Activated CD4-positive, alpha-beta T cell treated with anti-CD3 and anti-CD28 coated beads, Interleukin-2, amount 50 U/mL, for 16 hours (primary cell): ENCODE results near the gene RTCB.
A peak's percentile ranks its signal among the peaks of the same experiment; 100 is the strongest.

ENCODE experiments used
- DNase-seq: peaks from one replicate; pipeline ENCODE4 v3.0.0-alpha.2; 2020

Gene RTCB

GRCh38 chr22:32411829-32412592, at the start of gene RTCB:
Gene RTCB (minus strand): TSS chr22:32412247. CDS start chr22:32412156, 91 bp downstream.
- DNase-seq: peak; percentile 94

- no peak for DNase-seq
Measured at GRCh38 chr22:32457031-32457430, 45.0 kb upstream of the RTCB start.

GRCh38 chr22:32448980-32449379, 36.9 kb upstream of the RTCB start:
- no peak for DNase-seq

- DNase-seq: no peak
Measured at GRCh38 chr22:32446321-32446720, 34.3 kb upstream of the RTCB start.

- peak; percentile 6 for DNase-seq
Measured at GRCh38 chr22:32444068-32444467, 32.0 kb upstream of the RTCB start.

- no peak for DNase-seq
Measured at GRCh38 chr22:32430352-32430751, 18.3 kb upstream of the RTCB start.

- no peak for DNase-seq
Measured at GRCh38 chr22:32426881-32427280, 14.8 kb upstream of the RTCB start.

GRCh38 chr22:32423664-32424063, 11.6 kb upstream of the RTCB start:
- DNase-seq: no peak

- no peak for DNase-seq
Measured at GRCh38 chr22:32422062-32422461, 10.0 kb upstream of the RTCB start.

- DNase-seq: no peak
Measured at GRCh38 chr22:32421484-32421883, 9.4 kb upstream of the RTCB start.

GRCh38 chr22:32417906-32418305, 5.9 kb upstream of the RTCB start:
- DNase-seq: no peak

GRCh38 chr22:32416556-32417085, 4.6 kb upstream of the RTCB start:
- no peak for DNase-seq

GRCh38 chr22:32414191-32414590, 2.1 kb upstream of the RTCB start:
- DNase-seq: no peak

GRCh38 chr22:32413719-32414118, 1.7 kb upstream of the RTCB start:
- DNase-seq: peak; percentile 5

- no peak for DNase-seq
Measured at GRCh38 chr22:32411402-32411801, 645 bp downstream of the RTCB start.

GRCh38 chr22:32410459-32410858, 1.6 kb downstream of the RTCB start:
- DNase-seq: no peak

- no peak for DNase-seq
Measured at GRCh38 chr22:32409977-32410376, 2.1 kb downstream of the RTCB start.

GRCh38 chr22:32407936-32408335, 4.1 kb downstream of the RTCB start:
- no peak for DNase-seq

GRCh38 chr22:32407312-32407711, 4.7 kb downstream of the RTCB start:
- DNase-seq: no peak

- DNase-seq: no peak
Measured at GRCh38 chr22:32404021-32404420, 8.0 kb downstream of the RTCB start.

GRCh38 chr22:32401486-32401885, 10.6 kb downstream of the RTCB start:
- no peak for DNase-seq

- no peak for DNase-seq
Measured at GRCh38 chr22:32396746-32397145, 15.3 kb downstream of the RTCB start.

GRCh38 chr22:32396255-32396654, 15.8 kb downstream of the RTCB start:
- no peak for DNase-seq

GRCh38 chr22:32395107-32395506, 16.9 kb downstream of the RTCB start:
- peak; percentile 44 for DNase-seq

GRCh38 chr22:32389685-32390084, 22.4 kb downstream of the RTCB start:
- peak; percentile 18 for DNase-seq
